ENCODE results near the gene FRRS1L. TPM values are rescaled to one million over a fixed set of nuclear protein-coding genes. Genes with fewer than 3 reads are reported as not detected.

The FRRS1L gene
- 1 to 10 TPM; 4.4 to 5.7 TPM for total RNA-seq
- long read RNA-seq, partial matches to known transcripts = 0 of 1 reads
- long read RNA-seq, other reads (novel, unspliced or antisense) = 1 of 1 reads

- DNase-seq (no peak), ATAC-seq (peak; percentile 41 to 63)
These were observed at the start of gene FRRS1L for GRCh38 chr9:109166771-109167601. FRRS1L (minus strand) TSS chr9:109167249; CDS start chr9:109167138, 111 bp downstream.

GRCh38 chr9:109214414-109214813, 47.4 kb upstream of the FRRS1L start:
- DNase-seq (no peak), ATAC-seq (no peak)
- intact Hi-C loops (cut with DNase I) = no loop called here

More at GRCh38 chr9:109166771-109167601, at the start of gene FRRS1L:
- intact Hi-C loops (cut with DNase I) = loop anchor here in 1 of 2 donors (2.0 kb wide), 1 partner anchor 70 kb away; no protein-coding TSS in a partner anchor

- peak in 1 of 2 donors; percentile 91 for ATAC-seq
- peak; percentile 26 for DNase-seq
- intact Hi-C loops (cut with DNase I) = no loop called here
These were observed 46.5 kb upstream of the FRRS1L start for GRCh38 chr9:109213285-109214121.

GRCh38 chr9:109212768-109213167, 45.7 kb upstream of the FRRS1L start:
- ATAC-seq = no peak
- intact Hi-C loops (cut with DNase I) = no loop called here

GRCh38 chr9:109206670-109207069, 39.6 kb upstream of the FRRS1L start:
- ATAC-seq = no peak
- intact Hi-C loops (cut with DNase I) = no loop called here
- DNase-seq = no peak

More at GRCh38 chr9:109212768-109213167, 45.7 kb upstream of the FRRS1L start:
- DNase-seq = no peak

- intact Hi-C loops (cut with DNase I) = no loop called here
- DNase-seq = no peak
- ATAC-seq = no peak
These were observed 38.5 kb upstream of the FRRS1L start for GRCh38 chr9:109205526-109205925.

- ATAC-seq (no peak), DNase-seq (no peak)
- intact Hi-C loops (cut with DNase I) = no loop called here
These were observed 36.8 kb upstream of the FRRS1L start for GRCh38 chr9:109203761-109204360.

- no peak for ATAC-seq
- no peak for DNase-seq
- intact Hi-C loops (cut with DNase I) = no loop called here
These were observed 32.6 kb upstream of the FRRS1L start for GRCh38 chr9:109199676-109200075.

GRCh38 chr9:109198736-109199382, 31.8 kb upstream of the FRRS1L start:
- ATAC-seq = no peak
- no peak for DNase-seq
- intact Hi-C loops (cut with DNase I) = no loop called here

GRCh38 chr9:109193974-109194556, 27.0 kb upstream of the FRRS1L start:
- ATAC-seq (no peak), DNase-seq (no peak)
- intact Hi-C loops (cut with DNase I) = loop anchor here in 1 of 2 donors (2.0 kb wide), 1 partner anchor 127 kb away; the partner anchor contains the start of gene EPB41L4B

- ATAC-seq (peak; percentile 34 to 75), DNase-seq (peak; percentile 46)
- intact Hi-C loops (cut with DNase I) = loop anchor here in 1 of 2 donors (2.0 kb wide), 1 partner anchor 128 kb away; the partner anchor contains the start of gene EPB41L4B
These were observed 25.8 kb upstream of the FRRS1L start for GRCh38 chr9:109192732-109193361.

GRCh38 chr9:109191746-109192145, 24.7 kb upstream of the FRRS1L start:
- intact Hi-C loops (cut with DNase I) = loop anchor here in 1 of 2 donors (2.0 kb wide), 1 partner anchor 129 kb away; the partner anchor contains the start of gene EPB41L4B
- DNase-seq = no peak
- ATAC-seq = no peak

GRCh38 chr9:109190151-109190550, 23.1 kb upstream of the FRRS1L start:
- intact Hi-C loops (cut with DNase I) = no loop called here
- DNase-seq (no peak), ATAC-seq (no peak)

GRCh38 chr9:109186857-109187520, 19.9 kb upstream of the FRRS1L start:
- intact Hi-C loops (cut with DNase I) = no loop called here
- DNase-seq (no peak), ATAC-seq (peak in 1 of 2 donors; percentile 20)

- ATAC-seq = peak in 1 of 2 donors; percentile 40
These were observed 16.1 kb upstream of the FRRS1L start for GRCh38 chr9:109182940-109183798.

GRCh38 chr9:109182550-109182939, 15.5 kb upstream of the FRRS1L start:
- intact Hi-C loops (cut with DNase I) = no loop called here
- ATAC-seq (no peak), DNase-seq (no peak)

More at GRCh38 chr9:109182940-109183798, 16.1 kb upstream of the FRRS1L start:
- intact Hi-C loops (cut with DNase I) = no loop called here
- peak; percentile 33 for DNase-seq
